GM12873 (cell line): Measurements from ENCODE around the gene ATG5.
A peak's percentile ranks its signal among the peaks of the same experiment; 100 is the strongest.

ENCODE experiments used
- CTCF ChIP-seq: IDR thresholded peaks from 2 replicates; pipeline ENCODE4 v1.5.1; 2012; ENCODE audit warnings: low read depth, mild to moderate bottlenecking, moderate library complexity, low read length, control low read depth; ENCODE audit not compliant: insufficient read depth; ENCODE audit errors: missing control alignments

Gene ATG5

DNA sequence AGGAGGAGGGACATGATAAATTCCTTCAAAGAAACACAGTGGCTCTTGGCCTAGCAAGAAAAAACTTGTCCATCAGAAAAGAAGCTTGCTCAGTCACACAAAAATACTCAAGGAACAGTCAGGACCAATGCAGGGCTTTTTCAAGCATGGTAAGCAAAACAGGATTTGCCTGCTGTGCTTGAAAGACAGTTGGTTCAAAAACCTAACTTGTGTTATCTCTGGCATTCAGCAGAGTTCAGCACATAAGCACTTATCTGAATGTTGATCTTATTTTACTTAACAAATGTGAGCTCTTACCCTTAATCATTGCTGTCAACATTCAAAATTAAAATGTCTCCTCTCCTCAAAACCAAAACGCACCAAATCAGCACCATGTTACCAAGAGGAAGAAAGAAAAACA lies 38.3 kb downstream of the ATG5 start:
- TF ChIP-seq CTCF, result no peak

DNA sequence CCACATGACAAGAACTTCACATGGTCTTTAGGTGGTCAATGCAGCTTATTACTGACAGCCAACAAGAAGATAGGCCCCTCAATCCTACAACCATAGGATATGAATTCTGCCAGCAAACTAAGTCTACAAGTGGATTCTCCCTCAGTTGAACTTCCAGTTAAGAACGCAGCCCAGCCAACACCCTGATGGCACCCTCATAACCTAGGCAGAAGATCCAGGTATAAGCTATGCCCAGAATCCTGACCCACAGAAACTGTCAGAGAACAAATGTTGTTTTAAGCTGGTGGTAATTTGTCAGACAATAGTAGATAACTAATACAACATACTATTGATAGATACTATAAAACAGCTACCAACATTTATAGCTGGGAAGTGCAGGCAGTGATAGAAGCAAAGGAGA lies 38.8 kb downstream of the ATG5 start:
- TF ChIP-seq CTCF, result no peak

DNA sequence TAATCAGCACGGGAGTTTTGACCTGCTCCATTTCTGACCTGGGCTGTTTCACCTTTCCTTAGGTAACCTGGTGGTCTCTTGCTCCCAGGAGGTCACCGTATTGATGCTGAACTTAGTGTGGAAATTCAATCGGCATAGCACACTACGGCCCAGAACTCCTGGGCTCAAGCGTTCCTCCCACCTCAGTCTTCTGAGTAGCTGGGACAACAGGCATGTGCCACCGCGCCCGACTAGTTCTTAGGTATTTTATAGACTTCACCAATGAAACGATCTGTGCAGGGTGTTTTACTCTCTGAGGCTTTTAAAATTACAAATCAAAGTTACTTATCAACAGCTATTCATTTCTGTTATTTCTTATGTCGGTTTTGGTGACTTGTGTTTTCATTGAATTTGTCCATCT lies 42.1 kb downstream of the ATG5 start:
- TF ChIP-seq CTCF, result no peak

GRCh38 chr6:106281661-106282060 lies 43.9 kb downstream of the ATG5 start:
- no peak for TF ChIP-seq CTCF

GRCh38 chr6:106281088-106281487 lies 44.5 kb downstream of the ATG5 start:
- TF ChIP-seq CTCF, result no peak

DNA sequence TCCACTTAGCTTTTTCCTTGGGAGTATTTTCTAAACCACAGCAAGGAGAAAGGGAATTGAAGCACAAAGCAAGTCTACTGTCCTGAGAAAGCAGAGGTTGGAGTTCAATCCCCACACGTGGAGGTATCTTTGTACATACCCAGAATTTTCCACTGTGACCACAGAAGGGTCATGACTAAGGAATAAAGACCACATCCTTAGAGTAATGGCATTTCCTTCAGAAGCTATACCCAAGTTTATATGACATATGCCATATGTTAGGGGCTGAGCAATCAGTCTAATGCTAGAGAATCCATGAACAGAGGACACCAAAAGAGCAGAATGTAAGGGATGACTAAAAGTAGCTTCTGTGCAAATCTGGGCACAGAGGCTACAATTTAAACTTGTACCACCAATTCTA lies 46.4 kb downstream of the ATG5 start:
- TF ChIP-seq CTCF, result no peak

- TF ChIP-seq CTCF, result no peak
Observed at GRCh38 chr6:106275692-106276091, 49.9 kb downstream of the ATG5 start.

DNA sequence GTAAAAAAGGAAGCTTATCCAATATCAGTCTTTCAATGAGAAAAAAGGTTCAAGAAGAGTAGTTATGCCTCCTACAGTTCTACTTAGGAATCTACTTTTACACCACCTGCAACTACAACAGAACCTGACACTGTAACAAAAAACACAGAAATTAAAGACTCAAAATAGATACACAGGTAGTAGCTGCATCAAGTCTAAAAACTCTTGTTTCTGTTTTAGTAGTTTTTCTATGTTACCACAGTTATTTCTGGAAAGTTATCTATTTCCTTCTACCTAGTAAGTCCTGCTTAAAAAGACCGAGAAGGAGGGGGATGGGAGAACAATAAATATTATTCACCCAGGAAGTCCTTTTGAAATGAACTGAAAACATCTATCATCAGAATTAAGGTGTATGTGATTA lies 52.5 kb downstream of the ATG5 start:
- TF ChIP-seq CTCF, result peak; percentile 14
